GM19438 (cell line): ENCODE measurements around the gene PSME2.
A peak's percentile ranks its signal among the peaks of the same experiment; 100 is the strongest.

Experiments used
- ATAC-seq: cut with Tn5 transposase; IDR thresholded peaks from one replicate; pipeline ENCODE4 v1.9.1; 2021; ENCODE audit warnings: low read depth; ENCODE audit not compliant: unreplicated experiment

Gene PSME2

GRCh38 chr14:24179961-24180796 lies 33.8 kb upstream of the PSME2 start:
- ATAC-seq = no peak

DNA sequence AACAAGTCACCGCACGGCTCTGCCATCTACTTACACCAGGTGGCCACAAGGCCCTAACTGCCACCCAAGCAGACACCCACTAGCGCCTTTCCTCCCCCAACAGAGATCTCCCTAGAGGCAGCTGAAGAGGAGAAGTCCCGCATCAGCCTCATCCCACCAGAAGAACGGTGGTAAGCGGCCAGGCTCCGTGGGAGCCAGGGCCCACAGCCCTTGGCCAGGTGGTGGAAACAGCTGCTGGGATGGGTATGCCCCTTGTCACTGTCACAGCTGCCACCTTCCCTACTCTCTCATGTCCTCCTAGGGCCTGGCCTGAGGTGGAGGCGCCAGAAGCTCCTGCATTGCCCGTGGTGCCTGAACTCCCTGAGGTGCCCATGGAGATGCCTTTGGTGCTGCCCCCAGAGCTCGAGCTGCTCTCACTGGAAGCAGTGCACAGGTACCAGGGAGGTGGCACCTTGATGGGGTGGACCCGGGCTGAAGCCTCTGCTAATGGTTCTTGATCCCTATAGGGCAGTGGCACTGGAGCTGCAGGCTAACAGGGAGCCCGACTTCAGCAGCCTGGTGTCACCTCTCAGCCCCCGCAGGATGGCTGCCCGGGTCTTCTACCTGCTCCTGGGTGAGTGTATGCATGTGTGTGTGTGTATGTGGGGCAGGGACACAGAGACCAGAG lies 33.0 kb upstream of the PSME2 start:
- ATAC-seq = no peak

DNA sequence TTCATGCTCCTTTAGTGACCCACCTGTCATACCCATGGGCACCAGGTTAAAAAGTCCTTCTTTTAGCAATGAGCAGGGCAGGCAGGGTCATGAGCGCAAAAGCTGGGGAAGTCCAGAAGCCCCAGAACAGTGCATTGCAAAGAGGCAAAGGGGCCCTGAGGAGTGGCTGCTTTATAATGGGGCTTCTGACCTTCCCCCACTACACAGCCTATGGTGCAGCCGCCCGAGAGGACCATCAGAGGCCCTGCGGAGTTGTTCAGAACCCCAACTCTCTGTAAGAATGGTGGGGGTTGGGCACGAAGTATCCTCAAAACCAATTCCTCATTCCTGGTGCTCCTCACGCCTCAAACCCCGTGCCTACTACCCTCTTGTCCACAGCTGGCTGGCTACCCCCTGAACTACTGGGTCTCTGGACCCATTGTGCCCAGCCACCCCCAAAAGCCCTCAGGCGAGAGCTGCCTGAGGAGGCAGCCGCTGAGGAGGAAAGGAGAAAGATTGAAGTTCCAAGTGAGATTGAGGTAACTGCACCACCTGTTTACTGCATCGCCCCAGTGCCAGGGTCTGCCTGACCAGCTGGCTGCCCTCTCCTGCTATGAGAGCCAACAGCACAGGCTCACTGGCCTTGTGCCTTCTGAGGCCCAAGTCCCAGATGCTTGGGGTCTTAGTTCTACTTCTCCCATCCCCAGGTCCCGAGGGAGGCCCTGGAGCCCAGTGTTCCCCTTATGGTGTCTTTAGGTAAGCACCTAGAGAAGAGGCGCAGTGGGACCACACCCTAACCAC lies 32.2 kb upstream of the PSME2 start:
- ATAC-seq = no peak

DNA sequence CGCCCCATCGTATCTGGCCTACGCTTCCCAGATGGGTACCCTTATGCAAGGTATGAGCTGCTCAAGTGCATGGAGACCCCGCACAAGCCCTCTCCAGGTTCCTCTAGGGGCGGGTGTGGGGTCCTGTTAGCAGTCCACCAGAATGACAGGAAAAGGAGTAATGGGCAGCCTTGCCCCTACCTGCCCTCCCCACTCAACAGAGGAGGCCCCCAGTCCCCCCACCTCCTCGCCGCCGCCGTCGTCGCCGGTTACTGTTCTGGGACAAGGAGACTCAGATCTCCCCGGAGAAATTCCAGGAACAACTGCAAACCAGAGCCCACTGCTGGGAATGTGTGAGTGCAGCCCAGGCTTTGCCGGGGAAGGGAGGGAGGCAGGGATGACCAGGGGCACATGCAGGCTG lies 31.5 kb upstream of the PSME2 start:
- ATAC-seq = no peak

DNA sequence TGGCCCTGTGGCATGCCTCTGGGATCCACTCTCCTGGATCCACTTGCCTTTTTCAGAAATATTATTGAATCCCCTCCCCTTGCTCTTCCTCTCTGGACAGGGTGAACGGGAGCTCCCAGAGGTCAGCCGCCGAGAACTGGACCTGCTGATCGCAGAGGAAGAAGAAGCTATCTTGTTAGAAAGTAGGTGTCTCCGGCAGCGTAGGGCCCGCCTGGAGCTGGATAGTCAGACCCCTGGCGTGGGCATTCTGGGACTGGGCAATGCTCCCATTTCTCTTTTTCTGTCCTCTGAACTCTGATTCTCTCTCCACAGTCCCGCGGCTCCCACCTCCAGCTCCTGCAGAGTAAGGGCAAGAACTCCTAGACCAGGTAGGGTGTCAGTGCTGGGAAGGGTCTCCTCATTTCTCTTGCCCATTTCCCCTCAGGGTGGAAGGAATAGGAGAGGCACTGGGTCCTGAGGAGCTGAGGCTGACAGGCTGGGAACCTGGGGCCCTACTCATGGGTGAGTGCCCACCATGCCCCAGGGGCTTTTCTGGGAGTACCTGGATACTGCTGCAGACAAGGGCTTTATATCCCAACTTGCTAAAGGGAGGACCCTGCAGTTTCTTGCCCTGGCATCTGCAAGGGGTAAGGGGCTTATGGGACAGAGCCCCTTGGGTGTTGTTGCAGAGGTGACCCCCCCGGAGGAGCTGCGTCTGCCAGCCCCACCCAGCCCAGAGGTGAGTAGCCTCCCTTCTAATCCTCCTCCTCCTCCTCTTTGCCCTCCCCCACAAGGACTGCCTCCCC lies 30.8 kb upstream of the PSME2 start:
- ATAC-seq = no peak

GRCh38 chr14:24176599-24176998 lies 30.2 kb upstream of the PSME2 start:
- ATAC-seq = no peak

DNA sequence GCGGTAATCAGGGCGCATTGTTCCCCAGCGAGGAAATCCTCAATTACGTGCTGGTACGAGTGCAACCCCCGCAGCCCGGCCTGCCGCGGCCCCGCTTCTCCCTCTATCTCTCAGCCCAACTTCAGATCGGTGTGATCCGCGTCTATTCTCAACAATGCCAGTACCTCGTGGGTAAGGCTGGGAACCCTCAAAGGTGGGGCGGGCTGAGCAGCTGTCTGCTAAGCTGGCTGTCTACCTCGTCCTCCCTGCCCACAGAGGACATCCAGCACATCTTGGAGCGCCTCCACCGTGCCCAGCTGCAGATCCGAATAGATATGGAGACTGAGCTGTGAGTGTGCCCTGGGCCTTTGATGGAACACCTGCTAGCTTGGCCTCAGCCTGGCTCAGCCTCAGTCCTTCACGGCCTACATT lies 26.5 kb upstream of the PSME2 start:
- no peak for ATAC-seq

- no peak for ATAC-seq
These were observed 26.0 kb upstream of the PSME2 start for GRCh38 chr14:24172261-24172860.

- peak; percentile 82 for ATAC-seq
These were observed 25.2 kb upstream of the PSME2 start, which contains the start of gene REC8 for GRCh38 chr14:24171422-24172260. Gene REC8 (plus strand): TSS chr14:24172080. CDS start chr14:24172553, 473 bp downstream.

GRCh38 chr14:24167469-24168114 lies 21.2 kb upstream of the PSME2 start:
- ATAC-seq = no peak

DNA sequence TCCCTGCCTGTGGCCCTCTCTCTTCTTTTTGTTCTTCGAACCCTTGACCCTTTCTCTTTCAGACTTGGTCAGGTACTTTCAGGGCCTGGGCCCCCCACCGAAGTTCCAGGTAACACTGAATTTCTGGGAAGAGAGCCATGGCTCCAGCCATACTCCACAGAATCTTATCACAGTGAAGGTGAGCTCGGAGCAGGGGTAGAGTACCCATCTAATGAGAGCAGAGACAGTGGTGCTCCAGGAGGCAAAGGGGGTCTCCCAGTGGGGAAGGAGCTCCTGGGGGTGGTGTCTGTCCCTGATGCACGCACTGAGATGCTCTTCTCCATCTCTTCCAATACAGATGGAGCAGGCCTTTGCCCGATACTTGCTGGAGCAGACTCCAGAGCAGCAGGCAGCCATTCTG lies 19.4 kb upstream of the PSME2 start:
- no peak for ATAC-seq

DNA sequence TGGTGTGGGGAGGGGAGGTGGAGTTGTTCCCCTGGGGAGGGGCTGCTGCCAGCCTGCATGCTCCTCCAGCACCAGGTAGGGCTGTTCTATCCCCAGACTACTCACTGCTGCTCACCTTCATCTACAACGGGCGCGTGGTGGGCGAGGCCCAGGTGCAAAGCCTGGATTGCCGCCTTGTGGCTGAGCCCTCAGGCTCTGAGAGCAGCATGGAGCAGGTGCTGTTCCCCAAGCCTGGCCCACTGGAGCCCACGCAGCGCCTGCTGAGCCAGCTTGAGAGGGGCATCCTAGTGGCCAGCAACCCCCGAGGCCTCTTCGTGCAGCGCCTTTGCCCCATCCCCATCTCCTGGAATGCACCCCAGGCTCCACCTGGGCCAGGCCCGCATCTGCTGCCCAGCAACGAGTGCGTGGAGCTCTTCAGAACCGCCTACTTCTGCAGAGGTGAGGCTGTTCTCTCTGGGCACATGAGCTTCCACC lies 18.1 kb upstream of the PSME2 start:
- no peak for ATAC-seq

DNA sequence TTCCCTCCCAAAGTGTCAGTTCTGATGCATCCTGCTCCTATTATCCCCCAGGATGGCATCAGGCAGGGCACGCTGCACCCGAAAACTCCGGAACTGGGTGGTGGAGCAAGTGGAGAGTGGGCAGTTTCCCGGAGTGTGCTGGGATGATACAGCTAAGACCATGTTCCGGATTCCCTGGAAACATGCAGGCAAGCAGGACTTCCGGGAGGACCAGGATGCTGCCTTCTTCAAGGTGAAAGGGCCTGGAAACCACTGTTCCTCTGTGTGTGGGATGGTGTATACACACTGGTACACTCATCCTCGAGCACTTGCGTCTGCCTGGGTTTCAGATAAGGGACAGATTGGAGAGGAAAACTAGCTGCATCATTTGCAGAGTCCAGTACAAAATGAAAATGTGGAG lies 15.7 kb upstream of the PSME2 start:
- no peak for ATAC-seq

- ATAC-seq = peak; percentile 81
These were observed 14.7 kb upstream of the PSME2 start, which contains the start of gene IRF9 for GRCh38 chr14:24160850-24161804. Gene IRF9 (plus strand): TSS chr14:24161265. CDS start chr14:24162145, 880 bp downstream.

GRCh38 chr14:24160499-24160849 lies 14.1 kb upstream of the PSME2 start:
- no peak for ATAC-seq

- ATAC-seq = no peak
These were observed 13.5 kb upstream of the PSME2 start for GRCh38 chr14:24159777-24160498.

GRCh38 chr14:24157331-24157730 lies 10.9 kb upstream of the PSME2 start:
- ATAC-seq = no peak
